Neural cell (in vitro differentiated cells): ENCODE measurements around the gene NCDN. TPM values are rescaled to one million over a fixed set of nuclear protein-coding genes. Genes with fewer than 3 reads are reported as not detected.

Experiments
- H2AFZ ChIP-seq: fragments of 200-600, 300-800 bp; sonication (generic), shearing (Covaris generic); 2 replicates; pipeline ENCODE4 v1.6.0; 2014; ENCODE audit warnings: low read depth, mild to moderate bottlenecking, antibody characterized with exemption, low read length, moderate library complexity
- H3F3A ChIP-seq: fragments of 200-600 bp; shearing (Covaris generic); 2 replicates; pipeline ENCODE4 v1.6.1; 2016; ENCODE audit warnings: mild to moderate bottlenecking, moderate library complexity, mixed read lengths, antibody characterized with exemption, low read length; ENCODE audit not compliant: insufficient read depth, poor library complexity, severe bottlenecking
- H3K27ac ChIP-seq: fragments of 200-600, 300-800 bp; sonication (generic), shearing (Covaris generic); 2 replicates; pipeline ENCODE4 v1.5.1; 2014; ENCODE audit warnings: mild to moderate bottlenecking, low read length, moderate library complexity
- H3K27me3 ChIP-seq: fragments of 300-800, 200-600 bp; sonication (generic), shearing (Covaris generic); 2 replicates; pipeline ENCODE4 v1.6.0; 2014; ENCODE audit warnings: mild to moderate bottlenecking, low read depth, low read length, moderate library complexity; ENCODE audit not compliant: insufficient read depth
- H3K36me3 ChIP-seq: fragments of 300-800, 200-600 bp; sonication (generic), shearing (Covaris generic); 2 replicates; pipeline ENCODE4 v1.5.1; 2014; ENCODE audit warnings: mild to moderate bottlenecking, antibody characterized with exemption, low read length, moderate library complexity; ENCODE audit not compliant: insufficient read depth
- H3K4me2 ChIP-seq: fragments of 300-800, 200-600 bp; sonication (generic), shearing (Covaris generic); 2 replicates; pipeline ENCODE4 v1.6.0; 2014; ENCODE audit warnings: mild to moderate bottlenecking, low read length
- H3K4me3 ChIP-seq: fragments of 300-800, 200-600 bp; sonication (generic), shearing (Covaris generic); 2 replicates; pipeline ENCODE4 v1.5.1; 2014; ENCODE audit warnings: mild to moderate bottlenecking, low read length, moderate library complexity
- H3K79me2 ChIP-seq: fragments of 200-600 bp; shearing (Covaris generic); replicated peaks from 2 replicates; pipeline ENCODE4 v1.6.0; 2014; ENCODE audit warnings: mild to moderate bottlenecking, low read length, moderate library complexity; ENCODE audit not compliant: insufficient read depth
- H3K9ac ChIP-seq: fragments of 300-800, 200-600 bp; sonication (generic), shearing (Covaris generic); 2 replicates; pipeline ENCODE4 v1.6.1; 2016; ENCODE audit warnings: mild to moderate bottlenecking, low read length, mixed read lengths
- H3K9me2 ChIP-seq: fragments of 200-600 bp; shearing (Covaris generic); 2 replicates; pipeline ENCODE4 v1.6.1; 2016; ENCODE audit warnings: mild to moderate bottlenecking, low read length, mixed read lengths; ENCODE audit not compliant: insufficient read depth
- H3K9me3 ChIP-seq: fragments of 200-600, 300-800 bp; sonication (generic), shearing (Covaris generic); 2 replicates; pipeline ENCODE4 v1.6.1; 2016; ENCODE audit warnings: mild to moderate bottlenecking, mixed run types, low read length, moderate library complexity, mixed read lengths
- H4K20me1 ChIP-seq: fragments of 200-600 bp; shearing (Covaris generic); 2 replicates; pipeline ENCODE4 v1.6.1; 2016; ENCODE audit warnings: mild to moderate bottlenecking, mixed run types; ENCODE audit not compliant: insufficient read depth
- EP300 ChIP-seq: fragments of 450-650 bp; conservative IDR thresholded peaks from 2 replicates; pipeline ENCODE4 v1.6.1; 2014; ENCODE audit warnings: antibody characterized with exemption, mild to moderate bottlenecking, moderate library complexity; ENCODE audit not compliant: poor library complexity, severe bottlenecking
- EZH2 ChIP-seq: fragments of 200-600, 300-800 bp; shearing (Covaris generic), sonication (generic); IDR thresholded peaks from 2 replicates; pipeline ENCODE4 v1.6.1; 2014; ENCODE audit warnings: antibody characterized with exemption, low read length, borderline replicate concordance, mild to moderate bottlenecking; ENCODE audit not compliant: insufficient read depth, poor library complexity, severe bottlenecking
- MXI1 ChIP-seq: fragments of 450-650 bp; conservative IDR thresholded peaks from 2 replicates; pipeline ENCODE4 v1.6.1; 2014; ENCODE audit warnings: antibody characterized with exemption, mild to moderate bottlenecking; ENCODE audit not compliant: poor library complexity, severe bottlenecking
- POLR2AphosphoS5 ChIP-seq: IDR thresholded peaks from 2 replicates; pipeline ENCODE4 v1.6.1; 2012
- RAD21 ChIP-seq: fragments of 450-650 bp; conservative IDR thresholded peaks from 2 replicates; pipeline ENCODE4 v1.6.1; 2014; ENCODE audit warnings: antibody characterized with exemption, mild to moderate bottlenecking, moderate library complexity
- SMC3 ChIP-seq: fragments of 450-650 bp; conservative IDR thresholded peaks from 2 replicates; pipeline ENCODE4 v1.6.1; 2014; ENCODE audit warnings: antibody characterized with exemption, mild to moderate bottlenecking, moderate library complexity; ENCODE audit not compliant: poor library complexity
- TAF1 ChIP-seq: IDR thresholded peaks from 2 replicates; pipeline ENCODE4 v1.6.1; 2012; ENCODE audit warnings: low read depth
- polyA plus RNA-seq: library from polyadenylated mRNA; depleted of rRNA; stranded (reverse); fragments of >200 nt; gene quantifications from 2 replicates; pipeline ENCODE4 v1.2.3, GENCODE V29; 2014
- TF ChIP-seq, protein P1 (sequence below): fragments of 450-650 bp; IDR thresholded peaks from 2 replicates; pipeline ENCODE4 v1.5.1; 2014; ENCODE audit warnings: antibody characterized with exemption, mild to moderate bottlenecking, moderate library complexity; ENCODE audit not compliant: poor library complexity, severe bottlenecking
- TF ChIP-seq, protein P2 (sequence below): IDR thresholded peaks from 2 replicates; pipeline ENCODE4 v1.6.1; 2012; ENCODE audit warnings: borderline replicate concordance

NCDN gene
- polyA plus RNA-seq, 1 donor from 2014 or later: 66.1 TPM

DNA sequence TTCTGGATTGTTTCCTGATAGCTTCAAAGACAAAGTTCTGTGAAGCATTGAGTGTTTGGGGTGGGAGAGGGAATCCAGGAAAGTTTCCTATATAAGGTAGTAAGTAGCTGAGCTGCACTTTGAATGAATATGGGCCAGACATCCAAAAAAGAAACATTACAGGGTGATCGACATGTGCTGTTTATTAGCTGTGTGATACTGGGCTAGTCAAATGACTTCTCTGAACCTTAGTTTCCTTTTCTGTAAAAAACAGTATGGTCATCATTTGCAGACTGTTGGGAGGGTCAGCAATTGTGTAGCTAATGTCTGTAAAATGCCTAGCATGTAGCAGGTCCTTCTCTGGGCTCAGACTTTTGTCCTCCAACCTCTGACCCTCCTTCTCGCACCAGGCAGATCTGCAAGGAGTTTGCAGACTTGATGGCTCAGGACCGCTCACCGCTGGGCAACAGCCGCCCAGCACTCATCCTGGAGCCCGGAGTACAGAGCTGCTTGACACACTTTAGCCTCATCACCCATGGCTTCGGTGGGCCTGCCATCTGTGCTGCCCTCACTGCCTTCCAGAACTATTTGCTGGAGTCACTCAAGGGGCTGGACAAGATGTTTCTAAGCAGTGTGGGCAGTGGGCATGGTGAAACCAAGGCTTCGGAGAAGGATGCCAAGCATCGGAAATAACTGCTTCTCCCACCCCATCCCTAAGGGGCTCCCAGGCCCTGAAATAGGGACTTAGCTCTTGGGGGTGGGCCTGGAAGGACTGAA is 36.6 kb downstream of the NCDN start:
- no peaks in the 10 kb centered on the region for H3K36me3 ChIP-seq
- H3K79me2 ChIP-seq: no peaks in the 10 kb centered on the region
- H3K4me2 ChIP-seq: no peak overlapping the region
- H3K9ac ChIP-seq: no peak overlapping the region
- H3K27ac ChIP-seq: no peak overlapping the region
- H4K20me1 ChIP-seq: no peaks in the 10 kb centered on the region
- H3K4me3 ChIP-seq: no peak overlapping the region
- no peak overlapping the region for H2AFZ ChIP-seq
- H3F3A ChIP-seq: no peaks in the 10 kb centered on the region
- TF ChIP-seq POLR2AphosphoS5 (no peak), TAF1 (no peak)
- no peaks in the 10 kb centered on the region for H3K27me3 ChIP-seq
- no peaks in the 10 kb centered on the region for H3K9me3 ChIP-seq
- no peaks in the 10 kb centered on the region for H3K9me2 ChIP-seq

DNA sequence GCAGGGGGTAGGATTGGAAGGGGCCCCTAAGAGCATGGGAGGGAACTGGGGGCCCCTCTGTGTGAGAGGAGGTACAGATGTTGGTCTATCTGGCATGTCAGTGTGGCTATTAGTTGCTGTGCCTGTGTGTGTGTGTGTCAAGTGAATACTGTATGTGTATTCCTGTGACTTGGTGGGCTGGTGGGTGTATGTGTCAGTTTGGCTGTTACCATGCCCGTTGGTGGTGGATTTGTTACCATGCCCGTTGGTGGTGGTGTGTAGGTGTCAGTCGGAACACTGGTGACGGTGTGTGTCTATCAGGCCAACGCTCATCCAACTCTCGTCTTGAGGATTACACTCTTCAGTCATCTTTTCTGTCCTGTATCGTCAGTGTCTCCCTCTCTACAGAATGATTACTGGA is 38.1 kb downstream of the NCDN start:
- Histone ChIP-seq H3F3A (no peaks in the 10 kb centered on the region), H3K9me3 (no peaks in the 10 kb centered on the region), H3K27me3 (no peaks in the 10 kb centered on the region), H2AFZ (no peak overlapping the region), H3K4me3 (no peak overlapping the region), H3K9ac (no peak overlapping the region), H4K20me1 (no peaks in the 10 kb centered on the region), H3K9me2 (no peaks in the 10 kb centered on the region), H3K79me2 (no peaks in the 10 kb centered on the region), H3K27ac (no peak overlapping the region), H3K36me3 (no peaks in the 10 kb centered on the region), H3K4me2 (no peak overlapping the region)
- TF ChIP-seq POLR2AphosphoS5 (no peak), RAD21 (no peak), TAF1 (no peak)
- TF ChIP-seq, protein P1, sequence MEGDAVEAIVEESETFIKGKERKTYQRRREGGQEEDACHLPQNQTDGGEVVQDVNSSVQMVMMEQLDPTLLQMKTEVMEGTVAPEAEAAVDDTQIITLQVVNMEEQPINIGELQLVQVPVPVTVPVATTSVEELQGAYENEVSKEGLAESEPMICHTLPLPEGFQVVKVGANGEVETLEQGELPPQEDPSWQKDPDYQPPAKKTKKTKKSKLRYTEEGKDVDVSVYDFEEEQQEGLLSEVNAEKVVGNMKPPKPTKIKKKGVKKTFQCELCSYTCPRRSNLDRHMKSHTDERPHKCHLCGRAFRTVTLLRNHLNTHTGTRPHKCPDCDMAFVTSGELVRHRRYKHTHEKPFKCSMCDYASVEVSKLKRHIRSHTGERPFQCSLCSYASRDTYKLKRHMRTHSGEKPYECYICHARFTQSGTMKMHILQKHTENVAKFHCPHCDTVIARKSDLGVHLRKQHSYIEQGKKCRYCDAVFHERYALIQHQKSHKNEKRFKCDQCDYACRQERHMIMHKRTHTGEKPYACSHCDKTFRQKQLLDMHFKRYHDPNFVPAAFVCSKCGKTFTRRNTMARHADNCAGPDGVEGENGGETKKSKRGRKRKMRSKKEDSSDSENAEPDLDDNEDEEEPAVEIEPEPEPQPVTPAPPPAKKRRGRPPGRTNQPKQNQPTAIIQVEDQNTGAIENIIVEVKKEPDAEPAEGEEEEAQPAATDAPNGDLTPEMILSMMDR: no peak

DNA sequence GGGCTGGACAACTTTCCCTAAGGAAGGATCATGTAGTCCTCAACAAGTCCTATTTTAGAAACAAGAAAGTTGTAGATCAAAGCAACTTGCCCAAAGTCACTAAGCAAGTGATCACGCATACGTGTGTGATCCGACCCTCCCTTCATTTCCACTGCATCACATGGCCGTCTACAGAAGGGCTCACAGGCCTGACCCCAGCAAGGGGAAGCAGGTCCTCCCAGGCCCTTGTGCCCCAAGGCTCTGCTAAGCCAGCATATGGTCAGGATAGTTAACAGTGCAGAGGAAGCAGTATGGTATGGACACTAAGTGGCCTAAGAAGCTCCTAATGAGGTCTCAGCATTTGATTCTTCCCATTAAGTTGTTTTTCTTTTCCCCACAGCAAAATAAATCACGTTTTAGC is 40.3 kb downstream of the NCDN start:
- no peak for TF ChIP-seq POLR2AphosphoS5
- TF ChIP-seq RAD21: no peak
- TF ChIP-seq SMC3: no peak
- TF ChIP-seq EZH2: no peak
- TF ChIP-seq, protein P1: no peak
- TF ChIP-seq, protein P2, sequence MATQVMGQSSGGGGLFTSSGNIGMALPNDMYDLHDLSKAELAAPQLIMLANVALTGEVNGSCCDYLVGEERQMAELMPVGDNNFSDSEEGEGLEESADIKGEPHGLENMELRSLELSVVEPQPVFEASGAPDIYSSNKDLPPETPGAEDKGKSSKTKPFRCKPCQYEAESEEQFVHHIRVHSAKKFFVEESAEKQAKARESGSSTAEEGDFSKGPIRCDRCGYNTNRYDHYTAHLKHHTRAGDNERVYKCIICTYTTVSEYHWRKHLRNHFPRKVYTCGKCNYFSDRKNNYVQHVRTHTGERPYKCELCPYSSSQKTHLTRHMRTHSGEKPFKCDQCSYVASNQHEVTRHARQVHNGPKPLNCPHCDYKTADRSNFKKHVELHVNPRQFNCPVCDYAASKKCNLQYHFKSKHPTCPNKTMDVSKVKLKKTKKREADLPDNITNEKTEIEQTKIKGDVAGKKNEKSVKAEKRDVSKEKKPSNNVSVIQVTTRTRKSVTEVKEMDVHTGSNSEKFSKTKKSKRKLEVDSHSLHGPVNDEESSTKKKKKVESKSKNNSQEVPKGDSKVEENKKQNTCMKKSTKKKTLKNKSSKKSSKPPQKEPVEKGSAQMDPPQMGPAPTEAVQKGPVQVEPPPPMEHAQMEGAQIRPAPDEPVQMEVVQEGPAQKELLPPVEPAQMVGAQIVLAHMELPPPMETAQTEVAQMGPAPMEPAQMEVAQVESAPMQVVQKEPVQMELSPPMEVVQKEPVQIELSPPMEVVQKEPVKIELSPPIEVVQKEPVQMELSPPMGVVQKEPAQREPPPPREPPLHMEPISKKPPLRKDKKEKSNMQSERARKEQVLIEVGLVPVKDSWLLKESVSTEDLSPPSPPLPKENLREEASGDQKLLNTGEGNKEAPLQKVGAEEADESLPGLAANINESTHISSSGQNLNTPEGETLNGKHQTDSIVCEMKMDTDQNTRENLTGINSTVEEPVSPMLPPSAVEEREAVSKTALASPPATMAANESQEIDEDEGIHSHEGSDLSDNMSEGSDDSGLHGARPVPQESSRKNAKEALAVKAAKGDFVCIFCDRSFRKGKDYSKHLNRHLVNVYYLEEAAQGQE: no peak
- TF ChIP-seq EP300: no peak
- TF ChIP-seq MXI1: no peak
- TF ChIP-seq TAF1: no peak
- H3K79me2 ChIP-seq: no peaks in the 10 kb centered on the region
- H3K4me2 ChIP-seq: no peak overlapping the region
- H4K20me1 ChIP-seq: no peaks in the 10 kb centered on the region
- H3K27ac ChIP-seq: no peak overlapping the region
- H3K9ac ChIP-seq: no peak overlapping the region
- no peaks in the 10 kb centered on the region for H3K27me3 ChIP-seq
- H3K9me2 ChIP-seq: no peaks in the 10 kb centered on the region
- H2AFZ ChIP-seq: no peak overlapping the region
- H3K9me3 ChIP-seq: no peaks in the 10 kb centered on the region
- no peaks in the 10 kb centered on the region for H3F3A ChIP-seq
- no peak overlapping the region for H3K4me3 ChIP-seq
- H3K36me3 ChIP-seq: no peaks in the 10 kb centered on the region
